Hippocampal formation (tissue), 2 donors: ENCODE data around the gene PLXDC1.
"Not testable (repeated sequence)": the region's sequence is repeated elsewhere in the genome, so short reads cannot be mapped to it uniquely, and the experiment has no call there.

Source experiments
- DNase-seq, 2 donors: peaks; one replicate each; lab custom pipeline; 2025; lab: John Stamatoyannopoulos, UW

Gene PLXDC1

DNA sequence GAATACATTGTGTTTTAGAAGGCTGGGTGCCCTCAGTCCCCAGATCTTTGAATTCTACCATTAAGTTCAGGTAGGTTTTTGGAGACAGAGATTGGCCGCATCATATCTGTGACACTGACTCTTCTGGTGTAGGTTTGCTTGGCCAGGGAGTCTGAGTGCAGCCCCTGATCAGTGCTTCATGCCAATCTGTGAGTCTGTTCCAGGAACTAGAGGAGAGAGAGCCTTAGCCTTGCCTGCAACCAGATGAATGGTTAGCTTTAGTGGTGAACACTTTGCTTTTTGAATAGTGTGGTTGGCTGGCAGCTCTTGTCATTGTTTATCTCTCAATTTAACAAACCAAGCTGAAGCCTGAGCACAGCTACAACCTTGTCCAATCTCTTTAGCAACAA, 87.8 kb downstream of the PLXDC1 start:
- no peak for DNase-seq

DNA sequence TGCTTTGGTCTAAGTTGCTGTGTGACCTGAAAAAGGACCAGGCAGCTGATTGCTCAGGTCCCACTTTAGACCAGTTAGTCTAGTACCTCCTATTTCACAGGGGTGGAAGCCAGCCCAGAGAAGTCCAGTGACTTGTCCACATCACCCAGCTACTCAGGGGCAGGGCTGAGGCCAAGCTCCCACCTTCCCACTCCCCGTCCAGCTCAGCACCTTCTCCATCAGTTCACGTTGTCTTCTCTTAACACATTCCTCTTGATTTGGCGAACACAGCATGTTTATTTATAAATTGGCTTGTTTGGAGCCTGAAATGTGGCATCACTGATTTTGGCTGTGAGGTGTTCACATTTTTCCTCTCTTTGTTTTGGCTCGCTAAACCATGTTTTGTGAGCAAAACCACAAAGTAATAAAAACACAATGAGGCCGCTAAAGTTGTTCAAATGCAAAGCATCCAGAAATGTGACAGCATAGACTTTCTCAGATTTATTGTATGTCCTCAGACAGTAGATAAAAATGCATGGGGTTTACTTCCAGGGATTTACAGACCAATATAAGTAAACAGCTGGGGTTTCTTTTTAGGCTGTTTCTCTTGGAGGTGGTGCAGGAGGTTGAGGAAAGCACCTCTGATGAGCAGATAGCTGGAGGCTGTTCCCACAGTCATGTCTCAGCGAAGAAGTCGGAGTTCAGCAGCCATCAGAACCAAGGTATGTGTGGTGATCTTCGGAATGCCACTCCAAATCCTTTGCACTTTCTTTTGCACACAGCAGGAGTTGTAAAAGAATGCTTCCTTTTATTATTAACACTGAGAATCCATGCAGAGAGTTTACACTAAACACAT, 88.4 kb downstream of the PLXDC1 start:
- DNase-seq, result no peak

DNA sequence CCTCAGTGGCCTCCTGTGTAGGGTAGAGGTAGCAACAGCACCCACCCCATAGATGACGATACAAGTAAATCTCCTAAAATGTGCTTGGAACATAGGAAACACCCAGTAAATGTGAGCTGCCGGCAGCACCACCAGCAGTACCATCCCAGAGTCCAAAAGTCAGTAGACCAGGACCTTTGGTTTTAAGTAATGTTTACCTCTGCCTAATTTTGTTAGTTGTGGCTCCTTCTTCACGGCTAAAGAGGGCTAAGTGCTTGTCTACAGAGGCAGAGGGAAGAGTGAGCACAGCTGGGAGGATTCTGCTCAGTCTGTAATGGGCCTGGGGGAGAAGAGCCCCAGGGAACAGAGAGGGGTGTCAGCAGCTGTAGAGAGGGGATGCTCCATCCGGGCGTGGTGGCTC, 92.9 kb downstream of the PLXDC1 start:
- no peak for DNase-seq

DNA sequence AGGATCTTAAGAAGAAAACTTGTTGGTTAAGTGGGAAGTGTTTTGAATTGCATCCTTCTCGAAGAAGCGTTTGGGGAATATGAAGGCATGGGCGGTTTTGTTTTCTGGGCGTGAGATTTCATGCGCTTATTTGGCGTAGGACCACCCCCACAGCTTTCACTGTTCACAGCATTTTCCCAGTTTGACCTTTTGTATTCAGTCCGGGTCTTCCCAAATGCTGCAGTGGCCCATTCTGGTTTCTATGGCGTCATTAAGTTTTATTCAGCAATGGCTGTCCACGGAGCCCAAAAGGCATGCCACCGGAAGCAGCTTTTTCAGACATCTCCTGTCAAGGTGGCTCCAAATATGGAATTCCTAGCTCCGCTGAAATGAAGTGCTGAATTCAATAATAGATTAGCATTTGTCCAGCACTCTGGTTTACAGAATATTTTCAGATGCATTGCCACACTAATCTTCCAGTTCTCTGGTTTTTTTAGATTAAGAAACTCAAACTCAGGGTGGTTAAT, 93.7 kb downstream of the PLXDC1 start:
- DNase-seq, result no peak

DNA sequence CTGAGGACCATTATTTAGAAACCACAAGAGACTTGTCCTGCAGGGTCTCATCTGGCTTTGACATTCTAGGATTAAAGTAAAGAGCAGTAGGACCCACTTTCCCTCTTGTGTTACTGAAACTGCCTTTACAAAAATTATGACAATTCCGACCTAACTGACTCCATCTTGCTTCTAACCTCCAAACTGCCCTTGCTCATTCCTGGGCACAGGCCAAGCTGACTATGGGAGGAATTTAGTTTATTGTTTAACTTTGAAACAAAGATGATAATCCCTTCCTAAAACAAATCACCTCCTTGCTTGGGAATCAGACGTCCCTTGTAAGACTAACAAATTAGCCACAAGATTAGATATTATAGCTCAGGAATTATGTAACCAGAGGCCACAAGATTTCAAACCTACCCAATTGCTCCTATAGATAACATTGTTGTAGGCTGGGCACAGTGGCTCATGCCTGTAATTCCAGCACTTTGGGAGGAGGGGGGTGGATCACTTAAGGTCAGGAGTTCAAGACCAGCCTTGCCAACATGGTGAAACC, 97.3 kb downstream of the PLXDC1 start:
- DNase-seq, result no peak

DNA sequence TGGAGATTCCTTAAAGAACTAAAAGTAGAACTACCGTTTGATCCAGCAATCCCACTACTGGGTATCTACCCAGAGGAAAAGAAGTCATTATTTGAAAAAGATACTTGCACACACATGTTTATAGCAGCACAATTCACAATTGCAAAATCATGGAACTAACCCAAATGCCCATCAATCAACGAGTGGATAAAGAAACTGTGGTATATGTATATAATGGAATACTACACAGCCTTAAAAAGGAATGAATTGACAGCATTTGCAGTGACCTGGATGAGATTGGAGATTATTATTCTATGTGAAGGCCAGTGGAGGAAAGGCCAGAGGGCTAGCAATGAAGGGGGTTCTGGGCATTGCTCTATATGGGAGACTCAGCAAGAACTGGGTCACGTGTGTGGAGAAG, 99.0 kb downstream of the PLXDC1 start:
- DNase-seq, result not testable (repeated sequence)

DNA sequence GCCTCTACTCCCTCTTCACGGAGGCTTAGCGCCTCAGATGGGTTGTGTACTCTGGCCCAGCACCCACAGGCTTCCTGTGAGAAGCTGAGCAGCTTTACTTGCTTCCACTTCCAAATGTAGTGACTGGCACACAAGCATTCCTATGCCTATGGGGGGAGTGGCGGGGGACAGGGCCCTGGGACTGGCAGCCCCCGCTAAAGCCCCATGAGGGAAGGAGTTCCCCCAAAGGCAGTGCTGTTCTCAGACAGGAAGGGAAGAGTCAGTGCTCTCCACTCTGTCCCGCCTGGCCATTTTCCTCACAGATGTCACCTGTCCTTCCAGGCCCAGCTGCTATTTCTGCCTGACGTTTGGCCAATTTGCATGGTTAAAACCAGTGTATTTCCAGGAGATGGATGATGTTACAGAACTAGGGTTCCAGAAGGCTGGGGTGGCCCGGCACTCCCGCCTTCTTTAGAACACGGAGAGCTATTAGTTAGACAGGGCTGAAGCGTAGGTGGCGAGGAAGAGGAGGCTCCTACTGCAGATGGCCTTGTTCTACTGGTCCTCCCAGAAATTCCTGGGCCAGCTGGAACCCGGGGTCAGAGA, 100.3 kb downstream of the PLXDC1 start:
- DNase-seq, result no peak

DNA sequence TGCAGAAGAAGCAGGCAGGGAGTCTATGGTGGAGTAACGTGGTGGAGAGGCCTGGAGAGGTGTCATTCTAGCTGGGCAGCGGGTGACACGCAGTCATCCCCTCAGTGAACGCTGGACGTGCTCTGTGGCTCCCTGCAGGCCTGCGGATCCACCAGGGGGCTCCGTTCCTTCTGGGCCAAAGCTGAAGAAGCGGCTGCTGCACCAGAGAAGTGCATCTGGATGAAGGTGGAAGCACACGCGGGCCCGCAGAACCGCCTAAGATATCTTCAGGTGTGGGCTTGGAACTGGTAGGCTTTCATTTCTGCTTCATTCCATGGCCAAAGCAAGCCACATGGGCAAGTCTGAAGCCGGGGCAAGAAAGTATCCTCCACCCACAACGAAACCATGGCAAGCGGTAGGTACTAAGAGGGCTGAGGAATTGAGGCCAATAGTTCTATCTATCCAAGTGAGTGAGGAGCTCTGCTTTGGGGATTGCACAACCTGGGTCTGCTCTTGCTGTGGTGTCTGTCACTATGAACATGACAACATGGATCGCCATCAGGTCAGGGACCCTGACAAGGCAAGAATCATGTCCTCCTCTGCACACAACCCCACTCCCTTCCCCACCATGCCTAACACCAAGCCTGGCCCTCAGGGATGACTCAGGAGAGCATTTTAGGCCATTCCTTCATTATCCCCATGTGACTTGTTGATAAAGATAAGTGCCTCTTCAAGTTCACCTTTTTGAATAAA, 105.3 kb downstream of the PLXDC1 start:
- no peak for DNase-seq

DNA sequence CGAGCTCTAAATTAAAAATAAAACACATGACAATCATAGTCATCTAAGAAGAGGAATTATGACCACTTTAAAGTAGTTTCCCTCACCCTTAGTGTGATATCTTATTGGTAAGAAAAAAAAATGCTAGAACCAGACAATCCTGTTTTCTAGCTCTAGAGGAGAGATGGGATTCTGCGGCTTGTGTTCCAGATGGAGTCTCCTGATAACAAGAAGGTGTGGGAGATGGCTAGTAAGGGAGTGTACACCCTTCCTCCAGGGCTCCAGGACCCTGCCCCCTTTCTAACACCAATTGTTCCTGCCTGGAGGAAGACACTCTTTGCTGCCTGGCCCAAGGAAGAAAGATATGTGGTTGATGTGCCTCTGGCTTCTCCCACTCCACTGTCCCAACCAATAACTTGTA, 115.4 kb downstream of the PLXDC1 start:
- no peak for DNase-seq

DNA sequence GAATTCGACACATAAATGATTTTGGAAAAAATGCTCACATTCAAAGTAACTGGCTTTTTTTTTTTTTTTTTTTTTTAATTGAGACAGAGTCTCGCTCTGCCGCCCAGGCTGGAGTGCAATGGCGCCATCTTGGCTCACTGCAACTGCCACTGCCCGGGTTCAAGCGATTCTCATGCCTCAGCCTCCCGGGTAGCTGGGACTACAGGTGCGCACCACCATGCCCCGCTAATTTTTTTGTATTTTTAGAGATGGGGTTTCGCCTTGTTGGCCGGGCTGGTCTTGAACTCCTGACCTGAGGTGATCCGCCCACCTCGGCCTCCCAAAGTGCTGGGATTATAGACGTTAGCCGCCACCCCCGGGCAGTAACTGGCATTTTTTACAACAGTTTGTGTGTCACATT, 115.9 kb downstream of the PLXDC1 start:
- not testable (repeated sequence) for DNase-seq

DNA sequence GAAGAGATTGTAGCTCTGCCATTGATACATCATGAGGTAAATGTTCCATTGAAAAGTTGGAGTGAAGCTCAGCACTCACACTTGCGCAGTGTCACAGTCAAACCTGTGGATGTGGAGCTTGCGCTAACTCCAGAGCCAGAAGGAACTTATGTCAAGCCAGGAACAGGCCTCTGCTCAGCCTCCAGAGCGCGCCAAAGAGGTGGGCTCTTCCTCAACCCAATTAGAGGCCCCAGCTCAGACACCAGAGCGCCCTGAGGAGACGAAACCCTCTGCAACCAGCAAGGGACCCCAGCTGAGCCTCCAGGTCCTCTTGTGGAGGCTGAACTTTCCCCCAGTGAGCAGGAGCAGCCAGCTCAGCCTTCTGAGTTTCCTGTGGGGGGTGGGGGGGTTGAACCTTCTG, 122.7 kb downstream of the PLXDC1 start:
- no peak for DNase-seq

DNA sequence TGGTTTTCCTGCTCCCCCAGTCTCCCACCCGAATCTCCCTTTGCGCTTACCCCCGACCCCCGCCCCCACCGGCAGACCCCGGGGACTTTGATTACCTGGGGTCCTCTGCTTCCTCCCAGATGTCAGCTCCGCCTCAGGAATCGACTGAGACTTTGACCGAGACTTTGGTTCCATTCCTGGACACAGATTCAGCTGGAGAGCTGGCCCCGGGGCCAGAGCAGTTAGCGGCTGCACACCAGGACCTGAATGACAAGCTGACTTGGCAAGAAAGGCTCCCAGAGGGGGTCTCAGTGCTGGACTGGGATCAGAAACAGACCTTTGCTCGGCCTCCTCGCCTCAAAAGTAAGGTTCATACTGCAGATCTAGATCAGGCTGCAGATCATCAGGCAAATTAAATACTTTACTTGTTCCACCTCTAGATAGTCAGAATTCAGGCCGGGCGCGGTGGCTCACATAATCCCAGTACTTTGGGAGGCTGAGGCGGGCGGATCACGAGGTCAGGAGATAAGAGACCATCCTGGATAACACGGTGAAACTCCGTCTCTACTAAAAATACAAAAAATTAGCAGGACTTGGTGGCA, 123.9 kb downstream of the PLXDC1 start:
- no peak for DNase-seq

DNA sequence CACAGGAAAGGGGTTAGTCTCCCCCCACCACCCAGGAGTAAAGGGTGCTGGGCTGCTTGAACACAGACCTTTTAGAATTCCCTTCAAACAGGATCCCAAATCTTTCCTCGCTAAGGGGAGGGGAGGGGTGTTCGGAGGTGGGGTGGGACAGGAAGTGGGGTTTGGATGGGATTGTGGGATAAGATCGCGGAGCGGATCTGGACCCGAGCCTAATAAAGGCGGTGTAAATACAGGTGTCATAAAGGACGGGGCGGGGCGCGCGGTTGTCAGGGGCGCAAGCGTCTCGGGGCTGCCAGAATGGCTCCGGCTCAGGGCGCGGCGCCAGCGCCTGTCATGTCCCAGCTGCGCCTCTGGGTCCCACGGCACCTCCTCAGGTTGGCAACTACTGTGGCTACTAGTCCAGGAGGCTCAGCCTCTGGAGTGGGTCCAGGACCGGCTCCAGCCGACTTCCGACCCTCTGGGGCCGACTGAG, 124.4 kb downstream of the PLXDC1 start:
- DNase-seq, result no peak

DNA sequence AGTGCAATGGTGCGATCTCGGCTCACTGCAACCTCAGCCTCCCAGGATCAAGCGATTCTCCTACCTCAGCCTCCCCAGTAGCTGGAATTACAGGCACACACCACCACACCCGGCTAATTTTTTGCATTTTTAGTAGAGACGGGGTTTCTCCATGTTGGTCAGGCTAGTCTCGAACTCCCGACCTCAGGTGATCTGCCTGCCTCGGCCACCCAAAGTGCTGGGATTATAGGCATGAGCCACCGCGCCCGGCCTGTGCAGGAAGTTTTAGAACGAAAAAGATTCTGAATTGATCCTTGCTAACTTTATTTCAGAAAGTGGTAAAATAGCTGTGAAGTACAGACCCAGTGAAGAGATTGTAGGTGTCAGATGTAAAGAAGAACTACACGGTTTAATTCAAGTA, 125.1 kb downstream of the PLXDC1 start:
- DNase-seq, result not testable (repeated sequence)

DNA sequence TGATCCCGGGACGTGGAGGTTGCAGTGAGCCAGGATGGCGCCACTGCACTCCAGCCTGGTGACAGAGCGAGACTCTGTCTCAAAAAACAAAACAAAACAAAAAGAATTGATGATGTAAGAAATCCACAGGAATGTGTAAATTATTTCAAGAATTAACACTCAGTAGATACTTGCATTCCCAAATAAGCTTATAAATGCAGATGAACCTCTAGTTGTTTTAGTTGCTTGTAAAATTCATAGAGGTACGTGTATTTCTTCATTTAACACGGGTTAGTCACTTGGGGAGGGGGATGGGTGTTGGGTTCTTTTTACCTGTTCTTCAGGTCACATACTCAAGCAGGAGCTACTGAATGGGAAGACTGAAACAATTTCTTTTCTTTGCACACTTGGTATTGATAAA, 128.5 kb downstream of the PLXDC1 start:
- DNase-seq, result no peak

DNA sequence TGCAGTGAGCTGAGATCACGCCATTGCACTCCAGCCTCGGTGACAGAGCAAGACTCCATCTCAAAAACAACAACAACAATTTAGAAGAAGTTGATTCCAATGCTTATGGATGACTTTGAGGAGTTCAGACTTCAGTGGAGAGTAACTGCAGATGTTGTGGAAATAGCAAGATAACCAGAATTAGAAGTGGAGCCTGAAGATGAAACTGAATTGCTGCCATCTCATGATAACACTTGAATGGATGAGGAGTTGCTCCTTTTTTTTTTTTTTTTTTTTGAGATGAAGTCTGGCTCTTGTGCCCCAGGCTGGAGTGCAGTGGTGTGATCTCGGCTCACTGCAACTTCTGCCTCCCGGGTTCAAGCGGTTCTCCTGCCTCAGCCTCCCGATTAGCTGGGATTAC, 131.4 kb downstream of the PLXDC1 start:
- not testable (repeated sequence) for DNase-seq

DNA sequence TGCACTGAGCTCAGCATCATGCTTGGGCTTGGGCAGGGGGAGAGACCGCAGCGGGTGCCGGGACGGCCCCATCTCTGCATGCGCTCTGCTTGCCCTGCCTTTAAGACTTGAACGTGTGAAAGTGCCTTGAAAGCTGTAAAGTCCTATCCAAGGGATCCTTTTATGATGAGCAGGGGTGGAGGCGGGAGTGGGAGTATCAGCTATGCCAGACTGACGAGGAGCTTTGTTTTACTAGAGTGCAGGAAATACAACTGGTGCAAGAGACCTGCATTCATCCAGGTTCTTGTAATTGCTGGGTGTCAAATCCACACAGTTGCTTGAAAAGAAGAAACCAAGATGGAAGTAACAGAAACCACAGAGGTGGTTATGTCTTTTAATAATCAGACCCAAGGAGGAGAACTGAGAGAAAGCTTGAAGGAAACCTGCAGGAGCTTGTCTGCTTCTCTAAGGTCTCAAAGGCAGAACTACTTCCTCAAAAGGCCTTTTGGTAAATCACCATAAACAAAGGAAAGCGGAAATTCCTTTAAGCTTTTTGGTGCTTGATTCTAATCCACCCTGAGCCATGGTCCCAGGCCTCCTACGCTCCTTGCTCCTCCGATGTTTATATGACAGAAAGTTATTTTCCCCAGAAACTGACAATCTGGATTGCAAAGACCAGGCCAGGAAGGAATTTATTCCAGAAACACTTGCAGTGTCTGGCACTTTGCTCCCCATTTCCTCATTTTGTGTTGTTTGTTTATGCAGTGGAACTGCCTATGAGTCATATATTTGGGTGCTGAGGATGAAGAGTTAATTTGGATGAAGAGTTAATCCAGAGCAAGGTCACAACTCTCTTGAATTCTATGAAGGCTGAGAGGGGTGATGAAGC, 132.9 kb downstream of the PLXDC1 start:
- DNase-seq, result no peak

DNA sequence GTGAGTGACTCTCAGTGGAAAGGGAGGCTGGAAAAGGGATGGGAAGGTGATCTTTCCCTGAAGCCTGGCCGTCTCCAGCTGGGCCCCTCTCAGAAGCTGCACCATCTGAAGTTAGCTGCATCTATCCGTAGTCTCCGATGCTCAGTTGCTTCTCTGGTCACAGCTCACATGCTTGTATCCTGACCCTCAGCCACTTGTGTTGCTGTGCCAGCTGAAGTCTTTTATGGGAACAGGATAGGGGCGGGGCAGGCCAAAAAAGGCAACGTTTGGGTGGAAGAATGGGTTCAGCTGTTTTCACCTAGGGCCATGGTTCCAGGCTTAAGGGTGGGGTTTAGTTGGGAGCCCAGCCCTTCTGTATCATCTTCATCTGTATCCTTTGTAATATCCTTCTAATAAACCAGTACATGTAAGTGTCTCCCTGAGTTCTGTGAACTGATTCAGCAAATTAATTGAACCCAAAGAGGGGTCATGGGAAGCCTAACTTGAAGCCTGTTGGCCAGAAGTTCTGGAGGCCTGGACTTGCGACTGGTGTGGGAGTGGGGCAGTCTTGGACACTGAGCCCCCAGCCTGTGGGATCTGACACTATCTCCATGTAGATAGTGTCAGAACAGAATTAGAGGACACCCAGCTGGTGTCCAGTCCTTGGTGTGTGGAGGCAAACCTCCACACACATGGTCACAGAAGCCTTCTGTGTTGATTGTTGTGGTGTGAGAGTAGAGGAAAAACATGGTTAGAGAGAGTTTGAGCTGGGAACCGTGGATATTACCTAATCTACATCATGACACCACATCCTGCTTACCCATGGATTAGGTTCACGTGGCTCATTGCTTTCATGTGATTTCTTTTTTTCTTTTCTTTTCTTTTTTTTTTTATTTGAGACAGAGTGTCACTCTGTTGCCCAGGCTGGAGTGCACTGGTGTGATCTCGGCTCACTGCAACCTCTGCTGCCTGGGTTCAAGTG, 135.0 kb downstream of the PLXDC1 start:
- DNase-seq, result no peak

DNA sequence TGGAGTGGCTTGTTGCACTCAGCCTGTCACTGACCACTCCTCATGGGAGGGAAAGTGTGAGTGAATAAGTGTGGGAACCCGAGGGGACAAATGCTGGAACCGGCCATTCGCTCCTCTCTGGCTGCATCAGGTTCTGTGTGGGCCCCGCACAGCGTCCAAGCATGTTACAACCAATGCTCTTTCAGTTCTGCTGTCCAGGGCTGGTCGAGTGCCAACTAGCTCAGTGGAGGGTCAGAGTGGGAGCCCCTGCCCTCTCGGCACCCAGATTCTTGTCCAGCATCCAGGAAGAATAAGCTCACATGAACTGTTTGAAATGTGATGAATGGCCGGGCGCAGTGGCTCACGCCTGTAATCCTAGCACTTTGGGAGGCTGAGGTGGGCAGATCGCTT, 135.9 kb downstream of the PLXDC1 start:
- no peak for DNase-seq
